GM19467 (cell line): ENCODE data around the gene CCIN.
"Not testable (repeated sequence)": the region's sequence is repeated elsewhere in the genome, so short reads cannot be mapped to it uniquely, and the experiment has no call there.

ENCODE experiments used
- ATAC-seq: cut with Tn5 transposase; IDR thresholded peaks from one replicate; pipeline ENCODE4 v1.9.1; 2021; ENCODE audit warnings: mild to moderate bottlenecking, moderate library complexity; ENCODE audit not compliant: unreplicated experiment

The CCIN gene

DNA sequence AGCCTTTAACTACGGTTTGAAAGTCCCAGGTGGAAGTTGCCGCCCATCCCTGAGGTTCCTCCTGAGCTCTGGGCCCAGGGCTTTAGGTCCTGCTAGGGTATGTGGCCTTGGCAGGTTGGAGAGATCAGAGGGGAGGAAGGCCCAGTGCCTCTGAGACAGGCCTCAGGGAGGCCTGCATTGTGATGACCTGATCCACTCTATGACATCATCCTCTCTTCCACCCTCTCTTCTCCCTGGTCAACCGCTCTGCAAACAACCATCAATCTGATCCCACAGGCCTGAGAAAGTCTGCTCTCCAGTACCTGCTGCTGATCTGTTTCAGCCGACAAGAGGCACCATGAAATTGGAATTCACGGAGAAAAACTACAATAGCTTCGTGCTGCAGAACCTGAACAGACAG, at the start of gene CCIN:
Gene CCIN (plus strand): TSS at position 223 of the 400 bp plus-strand sequence. CDS start 115 bp downstream, at position 338.
- ATAC-seq, result no peak

DNA sequence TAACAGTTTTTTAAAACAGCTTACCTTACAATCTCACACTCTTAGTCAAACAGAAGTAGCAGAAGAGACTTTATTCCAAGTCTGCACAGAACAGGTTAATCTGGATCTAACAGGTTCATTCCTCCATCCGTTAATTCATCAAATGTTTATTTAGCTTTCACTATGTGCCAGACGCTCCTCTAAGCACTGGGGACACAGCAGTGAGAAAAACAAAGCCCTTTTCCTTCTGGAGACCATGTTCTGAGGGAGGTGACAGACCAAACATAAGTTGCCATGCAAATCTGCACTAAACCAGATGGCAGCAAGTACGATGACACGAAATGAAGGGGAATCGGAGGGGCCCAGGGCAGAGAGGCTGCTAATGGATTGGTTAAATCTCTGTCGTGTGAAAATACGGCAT, 49.7 kb upstream of the CCIN start:
- ATAC-seq, result no peak

- no peak for ATAC-seq
Measured at GRCh38 chr9:36120705-36121104, 48.5 kb upstream of the CCIN start.

GRCh38 chr9:36121971-36122370, 47.2 kb upstream of the CCIN start:
- ATAC-seq, result no peak

DNA sequence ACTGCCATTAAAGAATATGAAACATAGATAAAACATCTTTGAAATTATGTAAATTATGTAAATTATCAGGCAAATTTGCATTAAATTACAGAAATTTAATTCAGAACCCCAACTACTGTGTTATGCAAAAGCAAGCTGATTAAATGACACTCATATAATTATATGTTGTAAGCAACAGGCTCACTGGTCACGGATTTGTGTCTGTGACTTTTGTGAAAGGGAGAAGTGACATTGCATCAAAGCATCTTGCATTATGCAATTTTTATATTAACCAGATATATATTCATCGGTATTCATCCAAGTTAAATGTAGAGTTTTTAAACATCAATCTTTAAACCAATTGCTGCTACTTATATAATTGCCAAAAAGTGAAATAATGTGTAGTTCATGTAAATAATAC, 45.7 kb upstream of the CCIN start:
- no peak for ATAC-seq

DNA sequence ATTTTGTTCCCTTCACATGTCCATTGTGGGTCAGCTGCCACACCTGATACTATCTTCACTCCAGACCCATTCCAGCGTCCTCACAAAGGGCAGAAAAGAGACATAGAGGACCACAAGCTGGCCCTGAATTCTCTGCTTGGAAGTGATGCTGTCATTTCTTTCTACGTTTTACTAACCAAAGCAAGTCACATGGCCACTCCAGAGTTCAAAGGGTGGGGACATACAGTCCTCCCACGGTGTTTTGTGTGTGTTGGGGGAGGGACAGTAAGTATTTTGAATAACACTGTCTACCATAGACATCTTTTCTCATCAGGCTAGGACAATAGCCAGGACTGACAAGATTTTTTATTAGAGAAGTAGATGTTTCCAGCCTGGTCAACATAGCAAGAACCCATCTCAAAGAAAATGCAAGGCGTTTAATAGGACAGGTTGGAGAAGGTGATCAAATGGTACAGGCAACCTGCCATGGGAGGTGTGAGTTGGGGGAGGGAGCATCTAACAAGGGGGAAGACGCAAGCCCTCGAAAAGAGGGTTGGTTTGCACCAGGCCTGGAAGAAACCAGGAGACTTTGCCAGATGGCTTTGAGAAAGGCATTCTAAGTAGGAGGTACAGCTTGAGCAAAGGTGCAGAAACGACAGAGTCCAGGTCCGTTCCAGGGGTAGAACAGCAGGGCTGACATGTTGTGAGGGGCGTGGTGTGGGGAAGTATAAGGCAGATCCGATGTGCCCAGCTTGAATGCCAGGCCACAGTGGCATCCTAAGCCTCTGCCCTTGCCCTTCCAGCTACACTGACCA, 43.9 kb upstream of the CCIN start:
- no peak for ATAC-seq

DNA sequence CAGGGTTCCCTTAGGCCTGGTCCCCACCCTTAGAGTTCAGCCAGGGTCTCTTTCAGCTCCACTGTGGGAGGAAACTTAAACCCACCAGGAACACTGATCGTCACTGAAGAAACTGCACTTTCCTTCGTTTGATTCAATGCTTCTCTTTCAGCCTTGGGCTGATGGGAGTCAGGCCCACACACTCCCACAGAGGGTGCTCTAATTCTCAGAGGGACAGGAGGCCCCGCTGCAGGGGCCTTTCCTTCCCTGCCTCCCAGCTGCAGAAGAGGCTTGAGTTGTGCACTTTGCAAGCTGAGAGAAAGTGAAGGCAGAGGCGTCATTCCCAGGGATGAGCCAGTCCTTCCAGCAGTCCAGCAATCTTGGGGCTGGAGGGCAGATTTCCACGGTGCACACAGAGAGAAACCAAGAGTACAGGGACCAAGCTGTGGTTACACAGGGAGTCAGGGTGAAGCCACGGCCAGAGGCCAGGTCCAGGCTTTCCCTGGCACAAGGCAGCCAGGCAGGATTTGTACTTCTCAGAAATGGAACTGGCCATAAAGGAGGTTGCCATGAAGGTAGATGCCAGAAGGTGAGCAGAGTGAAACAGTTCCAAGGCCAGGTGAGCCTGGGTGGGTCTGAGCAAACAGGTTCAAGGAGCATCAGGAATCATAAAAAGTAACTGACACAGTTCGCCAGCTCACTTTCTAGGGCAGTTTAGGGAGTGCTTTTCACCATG, 43.0 kb upstream of the CCIN start:
- ATAC-seq, result no peak

DNA sequence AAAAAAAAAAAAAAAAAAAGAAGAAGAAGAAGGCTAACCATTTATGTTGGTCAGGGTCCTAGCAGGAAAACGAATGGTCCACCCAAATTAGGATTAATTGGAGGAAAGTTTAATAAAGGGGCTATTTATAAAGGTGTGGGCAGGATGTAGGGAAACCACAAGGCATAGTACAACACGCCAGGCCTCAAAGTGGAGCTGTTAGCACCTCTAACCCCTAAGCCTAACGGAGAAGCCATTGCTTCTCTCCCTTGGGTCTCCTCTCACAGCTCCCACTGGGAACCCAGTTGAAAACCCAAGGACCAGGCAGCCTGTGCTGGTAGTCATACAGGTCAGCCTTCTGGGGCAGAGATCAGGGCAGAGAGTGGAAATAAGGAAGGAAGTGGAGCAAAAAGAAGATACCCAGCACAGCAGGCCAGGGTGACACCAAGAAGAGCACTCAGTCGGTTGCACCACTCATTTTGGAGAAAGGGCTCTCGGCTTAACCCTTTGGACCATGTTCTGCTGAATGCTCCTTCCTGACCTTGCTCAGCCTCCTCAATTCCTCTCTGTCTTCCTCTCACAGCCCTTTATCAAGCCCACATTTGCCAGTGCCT, 41.4 kb upstream of the CCIN start:
- ATAC-seq, result no peak

DNA sequence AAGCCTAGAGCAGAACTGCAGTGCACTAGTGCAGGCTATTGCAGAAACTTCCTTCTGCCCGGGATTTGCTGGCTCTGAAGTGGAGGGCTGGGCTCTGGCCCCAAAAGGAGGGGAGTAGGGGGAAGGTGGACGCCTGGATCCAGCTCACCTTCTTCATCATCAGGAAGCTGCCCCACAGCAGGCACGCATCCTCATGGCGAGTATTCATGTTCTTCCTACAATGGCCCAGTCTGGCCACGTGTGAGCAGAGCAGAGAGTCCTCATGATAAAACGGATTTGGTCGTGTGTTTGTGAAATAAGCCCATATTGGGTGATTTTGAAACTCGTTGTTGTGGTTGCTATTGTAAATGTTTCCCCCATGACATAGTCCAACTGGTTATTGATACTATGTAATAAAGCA, 40.8 kb upstream of the CCIN start:
- ATAC-seq, result no peak

GRCh38 chr9:36129139-36129538, 40.0 kb upstream of the CCIN start:
- no peak for ATAC-seq

GRCh38 chr9:36131666-36132065, 37.5 kb upstream of the CCIN start:
- ATAC-seq, result not testable (repeated sequence)

- no peak for ATAC-seq
Measured at GRCh38 chr9:36132086-36132485, 37.1 kb upstream of the CCIN start.

DNA sequence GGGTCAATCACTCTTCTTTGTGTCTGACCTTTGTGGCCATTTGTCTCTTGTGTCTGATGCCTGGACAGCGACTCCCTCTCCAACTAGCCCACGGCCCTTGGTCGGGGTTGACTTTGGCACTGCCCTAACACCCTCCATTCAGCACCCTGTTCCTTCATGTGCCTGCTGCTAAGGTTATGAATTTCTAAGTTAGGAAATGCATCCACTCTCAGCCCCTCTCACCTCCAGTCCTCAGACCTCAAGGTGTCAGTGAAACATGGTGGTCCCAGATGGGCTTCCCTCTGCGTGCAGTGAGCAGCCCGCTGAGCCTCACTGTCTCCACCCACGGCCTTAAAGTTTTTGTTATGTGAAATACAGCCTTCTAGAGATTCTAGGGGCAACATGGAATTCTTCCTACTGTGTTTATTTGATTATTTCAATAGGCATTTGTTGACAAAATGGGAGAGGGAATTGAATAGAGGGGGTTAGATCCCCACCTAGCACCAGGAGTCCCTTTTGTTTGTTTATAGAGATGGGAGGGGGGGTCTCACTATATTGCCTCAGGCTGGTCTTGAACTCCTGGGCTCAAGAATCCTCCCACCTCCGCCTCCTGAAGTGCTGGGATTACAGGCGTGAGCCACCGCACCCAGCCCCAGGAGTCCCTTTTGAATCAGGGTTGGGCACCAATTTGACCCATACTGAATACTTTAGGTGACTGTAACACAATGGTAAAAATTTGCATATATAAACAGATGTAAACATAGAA, 34.3 kb upstream of the CCIN start:
- no peak for ATAC-seq

- ATAC-seq, result no peak
Measured at GRCh38 chr9:36135741-36136271, 33.4 kb upstream of the CCIN start.

- peak; percentile 93 for ATAC-seq
Measured at GRCh38 chr9:36136272-36136893, 32.8 kb upstream of the CCIN start, which contains the start of gene GLIPR2. Gene GLIPR2, plus strand, starts transcription at chr9:36136733. Its CDS starts 46 bp downstream, at chr9:36136779.

DNA sequence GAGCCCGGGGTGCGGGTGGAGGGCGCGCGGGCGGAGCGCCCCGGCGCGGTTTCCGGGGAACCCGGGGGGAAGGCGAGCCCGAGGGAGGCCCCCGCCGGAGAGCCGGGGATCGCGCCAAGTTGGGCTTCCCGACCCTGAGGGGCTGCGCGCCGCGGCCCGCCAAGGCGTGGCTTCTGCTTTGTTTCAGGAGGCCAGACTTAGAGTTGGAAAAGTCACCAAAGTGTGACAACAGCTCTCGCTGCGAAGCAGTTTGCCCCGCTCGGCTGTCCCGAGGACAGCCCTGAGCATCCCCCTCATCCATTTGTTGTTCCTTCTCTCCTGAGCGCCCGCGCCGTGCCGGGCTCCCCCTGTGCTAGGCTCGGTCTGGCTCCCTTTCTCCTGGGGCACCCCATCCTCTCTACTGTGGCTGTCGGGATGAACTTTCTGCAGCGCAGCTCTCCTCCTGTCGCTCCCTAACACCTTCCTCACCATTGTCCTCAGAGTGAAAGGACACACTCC, 32.2 kb upstream of the CCIN start:
- peak; percentile 27 for ATAC-seq

DNA sequence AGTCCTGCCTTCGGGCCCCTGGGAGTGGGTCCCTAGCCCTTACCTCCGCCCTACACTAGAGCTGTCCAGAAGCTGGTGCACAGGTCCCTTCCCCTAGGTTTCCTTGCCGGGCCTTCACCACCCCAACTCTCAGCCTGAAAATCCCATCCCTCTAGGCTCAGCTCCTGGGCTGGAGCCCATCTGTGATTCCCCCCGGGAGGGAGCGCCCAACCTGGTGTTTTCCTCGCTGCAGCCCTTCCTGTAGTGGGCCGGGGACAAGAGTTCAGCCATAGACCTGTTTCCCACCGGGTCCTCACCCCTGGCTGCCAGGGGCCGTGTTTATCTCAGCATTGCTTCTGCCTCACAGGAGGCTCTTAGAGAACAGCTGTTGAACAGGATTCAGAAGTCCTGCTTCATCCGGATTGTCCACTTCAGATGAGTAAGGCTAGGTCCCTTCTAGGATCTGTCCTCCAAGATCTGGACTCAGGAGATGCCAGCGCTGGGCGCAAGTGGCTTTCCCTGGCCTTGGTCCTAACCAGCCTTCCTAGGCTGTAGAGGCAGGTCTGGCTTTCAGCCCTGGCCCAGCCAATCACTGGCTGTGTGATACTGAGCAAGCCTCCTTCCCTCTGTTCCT, 31.7 kb upstream of the CCIN start:
- ATAC-seq, result no peak

- ATAC-seq, result no peak
Measured at GRCh38 chr9:36138496-36138895, 30.7 kb upstream of the CCIN start.

- ATAC-seq, result no peak
Measured at GRCh38 chr9:36138901-36139300, 30.3 kb upstream of the CCIN start.
